Testis (tissue), 3 donors: ENCODE data around the gene IL3. TPM values are rescaled to one million over a fixed set of nuclear protein-coding genes. Genes with fewer than 3 reads are reported as not detected.

Experiments
- DNase-seq: peaks from one replicate; pipeline ENCODE4 v3.0.0-alpha.2; 2019
- H3K27ac ChIP-seq, 2 donors: fragments of 200-600 bp; sonication (generic); one replicate each; pipeline ENCODE4 v1.5.1; 2019
- H3K27me3 ChIP-seq: fragments of 200-600 bp; sonication (generic); one replicate; pipeline ENCODE4 v1.5.1; 2019
- H3K36me3 ChIP-seq: fragments of 200-600 bp; sonication (generic); one replicate; pipeline ENCODE4 v1.5.1; 2017; ENCODE audit warnings: low read depth; ENCODE audit errors: missing control alignments
- H3K4me1 ChIP-seq: fragments of 200-600 bp; sonication (generic); one replicate; pipeline ENCODE4 v1.5.1; 2019
- H3K4me3 ChIP-seq, 2 donors: fragments of 200-600 bp; sonication (generic); one replicate each; pipeline ENCODE4 v1.5.1; 2017 to 2019
- H3K9me3 ChIP-seq: fragments of 200-600 bp; sonication (generic); one replicate; pipeline ENCODE4 v1.5.1; 2017
- CTCF ChIP-seq, 3 experiments: fragments of 450-650 bp in 2 of 3; fragments of 200-600 bp in 1 of 3; sonication (generic) in 1 of 3; IDR thresholded peaks; one replicate each; pipeline ENCODE4 v1.5.1; 2016 to 2019; ENCODE audit warnings: antibody characterized with exemption in 3 of 3, mild to moderate bottlenecking in 2 of 3, moderate library complexity in 1 of 3
- POLR2A ChIP-seq: fragments of 450-650 bp; IDR thresholded peaks from one replicate; pipeline ENCODE4 v1.6.1; 2017; ENCODE audit warnings: antibody characterized with exemption, mild to moderate bottlenecking, moderate library complexity
- WGBS, 2 donors: methylation state at CpG; one replicate each; pipeline ENCODE4 v1.1.5; 2018; 5-methylcytosine and 5-hydroxymethylcytosine counted together
- intact Hi-C: fragments of 100-400 bp; cut with DNase I; formaldehyde crosslinking; loops from one replicate; pipeline ENCODE4 v1.15.1; 2023; ENCODE audit warnings: low total_unique reads
- polyA plus RNA-seq: library from polyadenylated mRNA; stranded (reverse); fragments of 350-450 nt; fragmentation: Illumina TruSeq; extraction: RNeasy Lipid Tissue Mini Kit (QIAGEN cat#74804); gene quantifications from one replicate; pipeline ENCODE4 v1.2.3, GENCODE V29; 2014; ENCODE audit warnings: low read depth, low replicate concordance; ENCODE audit not compliant: insufficient read depth
- total RNA-seq, 2 donors: library from RNA; depleted of rRNA; stranded (reverse); fragments of >200 nt; gene quantifications; one replicate each; pipeline ENCODE4 v1.2.3, GENCODE V29; 2016

The IL3 gene
- total and polyA plus RNA-seq, 3 donors from 2014 or later = 0.39 TPM; not detected in 2

- Histone ChIP-seq H3K36me3 (no peaks in the 10 kb centered on the region), H3K4me1 (peaks cover 4% of the 10 kb centered on the region), H3K9me3 (no peaks in the 10 kb centered on the region), H3K27ac (no peak overlapping the region), H3K27me3 (no peaks in the 10 kb centered on the region), H3K4me3 (no peak overlapping the region)
- intact Hi-C loops = no loop called here
- WGBS, 2 donors = 85 to 88% methylated on average over 4 of the region's 5 CpGs
- peak; percentile 11 for DNase-seq
- TF ChIP-seq CTCF (IDR thresholded peaks at IDR 0.05) = no peak
- no peak for TF ChIP-seq POLR2A
Measured at GRCh38 chr5:132013006-132013689, 47.3 kb upstream of the IL3 start.

GRCh38 chr5:132013711-132014110, 46.7 kb upstream of the IL3 start:
- 80 to 94% methylated on average over 2 of the region's 2 CpGs for WGBS, 2 donors
- no peak overlapping the region for H3K27ac ChIP-seq
- H3K36me3 ChIP-seq = no peaks in the 10 kb centered on the region
- no peak for TF ChIP-seq CTCF (IDR thresholded peaks at IDR 0.05)
- no peak for TF ChIP-seq POLR2A
- no peaks in the 10 kb centered on the region for H3K9me3 ChIP-seq
- DNase-seq = no peak
- intact Hi-C loops = no loop called here
- H3K4me3 ChIP-seq = no peak overlapping the region
- H3K4me1 ChIP-seq = peaks cover 4% of the 10 kb centered on the region
- no peaks in the 10 kb centered on the region for H3K27me3 ChIP-seq

GRCh38 chr5:132016721-132017250, 43.7 kb upstream of the IL3 start:
- no peak overlapping the region for H3K4me3 ChIP-seq
- no peak overlapping the region for H3K27ac ChIP-seq
- H3K36me3 ChIP-seq = no peaks in the 10 kb centered on the region
- peak; percentile 6 for DNase-seq
- intact Hi-C loops = no loop called here
- no peaks in the 10 kb centered on the region for H3K27me3 ChIP-seq
- no peaks in the 10 kb centered on the region for H3K4me1 ChIP-seq
- H3K9me3 ChIP-seq = no peaks in the 10 kb centered on the region
- TF ChIP-seq POLR2A = no peak
- no peak for TF ChIP-seq CTCF (IDR thresholded peaks at IDR 0.05)
- whole genome bisulfite sequencing, 2 donors = 83 to 87% methylated on average over 3 of the region's 3 CpGs

DNA sequence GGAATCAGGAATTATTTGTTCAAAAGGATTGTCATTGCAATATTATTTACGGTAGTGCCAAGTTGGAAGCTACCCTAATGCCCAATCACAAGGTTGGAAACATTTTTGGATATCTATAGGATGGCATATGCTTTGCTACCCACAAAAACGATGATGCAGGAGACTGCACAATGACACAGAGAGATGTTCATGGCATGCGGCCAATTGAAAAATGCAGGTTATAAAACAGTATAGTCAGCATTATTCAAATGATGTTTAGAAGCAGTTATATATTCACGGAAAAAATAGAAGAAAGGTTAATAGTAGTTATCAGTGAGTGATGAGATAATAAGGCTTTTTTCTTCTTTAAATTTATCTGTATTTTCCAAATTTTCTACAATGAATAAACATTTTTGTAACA, 43.1 kb upstream of the IL3 start:
- DNase-seq = no peak

More for the DNA sequence above, 43.1 kb upstream of the IL3 start:
- no peak for TF ChIP-seq POLR2A
- no peak for TF ChIP-seq CTCF (IDR thresholded peaks at IDR 0.05)
- H3K27me3 ChIP-seq = no peaks in the 10 kb centered on the region
- H3K27ac ChIP-seq = no peak overlapping the region
- H3K36me3 ChIP-seq = no peaks in the 10 kb centered on the region
- no peaks in the 10 kb centered on the region for H3K9me3 ChIP-seq
- no peak overlapping the region for H3K4me3 ChIP-seq
- H3K4me1 ChIP-seq = no peaks in the 10 kb centered on the region
- intact Hi-C loops = no loop called here
- WGBS, 2 donors = 33 to 72% methylated on average over 4 of the region's 4 CpGs
